HG02870 (cell line): ENCODE measurements around the gene ARHGEF10L.
"Not testable (repeated sequence)": the region's sequence is repeated elsewhere in the genome, so short reads cannot be mapped to it uniquely, and the experiment has no call there.

ENCODE experiments used
- ATAC-seq: cut with Tn5 transposase; IDR thresholded peaks from one replicate; pipeline ENCODE4 v1.9.1; 2021; ENCODE audit warnings: mild to moderate bottlenecking, moderate library complexity; ENCODE audit not compliant: unreplicated experiment

Gene ARHGEF10L

DNA sequence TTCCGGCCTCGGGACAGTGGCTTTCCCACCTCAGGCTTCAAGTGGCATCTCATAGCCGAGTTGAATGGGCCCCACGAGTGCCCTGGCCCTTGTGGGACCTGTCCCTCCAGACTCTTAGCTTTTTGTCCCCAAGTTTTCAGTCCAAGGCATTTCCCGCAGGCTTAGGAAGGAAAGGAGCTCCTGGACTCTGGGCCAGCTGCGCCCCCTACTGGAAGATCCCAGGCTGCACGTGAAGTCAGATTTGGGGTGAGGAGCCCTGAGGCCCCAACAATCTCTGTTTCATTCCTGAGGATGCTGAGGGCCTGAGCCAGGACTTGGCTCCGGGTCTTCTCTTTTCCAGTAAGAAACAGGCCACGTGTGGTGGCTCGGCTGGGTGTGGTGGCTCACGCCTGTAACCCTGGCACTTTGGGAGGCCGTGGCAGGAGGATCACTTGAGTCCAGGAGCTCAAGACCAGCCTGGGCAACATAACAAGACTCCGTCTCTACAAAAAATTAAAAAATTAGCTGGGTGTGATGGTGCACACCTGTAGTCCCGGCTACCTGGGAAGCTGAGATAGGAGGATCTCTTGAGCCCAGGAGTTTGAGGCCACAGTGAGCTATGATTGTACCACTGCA, 67.4 kb downstream of the ARHGEF10L start:
- ATAC-seq = no peak

DNA sequence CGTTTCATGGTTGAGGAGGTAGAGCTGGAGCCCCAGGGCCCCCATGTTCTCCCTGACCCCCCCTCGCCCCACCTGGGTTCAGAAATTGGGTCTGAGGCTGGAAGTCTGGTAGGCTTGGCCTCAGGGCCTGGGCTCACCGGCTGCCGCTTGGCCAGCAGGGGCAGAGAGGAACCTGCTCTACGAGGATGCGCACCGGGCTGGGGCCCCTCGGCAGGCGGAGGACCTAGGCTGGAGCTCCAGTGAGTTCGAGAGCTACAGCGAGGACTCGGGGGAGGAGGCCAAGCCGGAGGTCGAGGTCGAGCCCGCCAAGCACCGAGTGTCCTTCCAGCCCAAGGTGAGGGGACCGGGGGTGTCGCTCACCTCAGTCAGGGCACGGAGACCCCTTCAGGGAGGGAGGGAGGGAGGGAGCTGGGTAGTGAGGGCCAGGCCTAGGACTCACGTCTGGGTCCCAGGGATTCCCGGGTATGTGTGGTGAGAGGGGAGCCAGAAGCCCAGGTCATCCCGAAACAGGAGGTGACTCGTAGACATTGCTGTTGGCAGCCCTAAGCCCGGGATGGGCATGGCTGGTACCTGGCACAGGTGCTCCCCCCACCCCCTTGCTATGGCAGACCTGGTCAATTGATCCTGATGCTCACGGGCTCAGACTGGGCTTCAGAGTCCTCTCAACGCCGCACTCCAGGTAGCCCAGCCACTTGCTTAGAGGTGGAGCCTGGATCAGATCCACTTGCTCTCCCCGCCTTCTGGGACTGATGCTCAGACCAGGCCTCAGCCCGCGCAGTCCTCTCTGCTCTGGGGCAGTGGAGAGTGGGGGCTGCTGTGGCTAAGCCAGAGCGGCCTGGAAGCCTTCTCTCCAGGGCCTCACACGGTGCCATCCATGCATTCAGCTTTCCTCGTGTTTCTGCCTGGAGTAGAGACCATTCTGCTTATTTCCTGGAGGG, 68.4 kb downstream of the ARHGEF10L start:
- no peak for ATAC-seq

DNA sequence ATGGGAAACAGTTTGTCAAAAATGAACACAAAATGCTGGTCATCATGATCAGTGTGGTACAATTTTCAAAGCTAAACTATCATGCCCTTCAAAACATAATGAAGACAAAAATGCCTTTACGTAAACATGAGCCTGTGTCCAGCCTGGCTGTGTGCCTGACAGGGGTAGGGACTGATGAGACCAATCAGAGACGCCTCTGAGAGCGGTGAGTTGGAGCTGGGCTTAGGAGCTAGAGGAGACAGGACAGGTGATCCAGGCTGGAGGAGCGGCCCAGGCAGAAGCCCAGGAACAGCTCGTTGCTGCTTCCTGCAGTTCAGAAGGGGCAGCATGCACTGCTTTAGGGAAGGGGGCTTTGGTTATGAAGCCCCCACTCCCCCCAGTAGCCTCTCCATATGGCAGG, 70.0 kb downstream of the ARHGEF10L start:
- ATAC-seq = no peak

GRCh38 chr1:17610085-17610484, 70.6 kb downstream of the ARHGEF10L start:
- ATAC-seq = no peak

DNA sequence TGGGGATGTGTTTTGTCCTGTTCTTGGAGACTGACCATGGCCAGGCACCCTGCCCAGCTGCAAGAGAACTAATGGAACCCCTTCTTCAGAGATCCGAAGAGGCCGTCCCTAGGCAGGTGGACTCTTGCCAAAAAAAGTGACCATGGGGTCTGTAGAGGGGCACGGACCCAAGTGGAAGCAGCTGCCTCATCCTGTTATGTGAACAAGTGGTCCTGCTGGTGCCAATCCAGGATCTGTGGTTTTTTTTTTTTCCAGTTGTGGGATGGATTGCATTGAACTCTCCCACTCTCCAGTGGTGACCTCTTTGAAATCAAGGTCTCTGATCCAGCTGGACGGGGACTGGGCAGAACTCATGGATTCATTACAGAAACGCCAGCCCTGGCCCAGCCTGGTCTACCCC, 71.2 kb downstream of the ARHGEF10L start:
- no peak for ATAC-seq

DNA sequence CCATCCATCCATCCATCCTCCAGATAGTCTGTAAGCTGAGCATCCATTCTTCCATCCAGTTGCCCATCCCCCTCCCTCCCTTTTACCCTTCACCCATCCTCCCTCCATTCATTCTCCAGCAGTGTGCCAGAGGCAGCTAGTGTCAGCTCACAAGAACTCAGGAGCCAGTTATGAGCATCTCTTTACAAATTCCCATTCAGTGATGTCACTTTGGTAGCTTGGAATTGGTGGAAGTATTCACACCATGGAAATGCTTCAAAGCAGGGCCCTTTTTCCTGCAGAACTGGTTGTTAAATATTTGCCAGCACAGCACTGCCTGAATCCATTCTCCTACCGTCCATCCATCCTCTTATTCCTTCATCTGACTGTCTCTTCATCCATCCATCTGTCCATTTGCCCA, 72.5 kb downstream of the ARHGEF10L start:
- no peak for ATAC-seq

DNA sequence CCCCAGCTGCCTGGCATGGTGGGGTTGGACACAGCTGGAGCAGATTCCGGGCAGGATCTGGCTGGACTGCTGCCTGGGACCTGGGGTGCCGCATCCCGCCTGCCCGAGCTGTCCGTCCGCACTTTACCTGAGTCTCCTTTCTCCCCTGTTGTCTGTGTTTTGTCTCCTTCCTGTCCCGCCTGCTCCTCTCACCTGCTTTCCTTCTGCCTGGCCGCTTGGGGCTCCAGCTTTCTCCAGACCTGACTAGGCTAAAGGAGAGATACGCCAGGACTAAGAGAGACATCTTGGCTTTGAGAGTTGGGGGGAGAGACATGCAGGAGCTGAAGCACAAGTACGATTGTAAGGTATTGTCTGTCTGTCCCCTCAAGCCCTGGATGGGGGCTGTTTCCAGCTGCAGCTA, 73.3 kb downstream of the ARHGEF10L start:
- ATAC-seq = no peak

DNA sequence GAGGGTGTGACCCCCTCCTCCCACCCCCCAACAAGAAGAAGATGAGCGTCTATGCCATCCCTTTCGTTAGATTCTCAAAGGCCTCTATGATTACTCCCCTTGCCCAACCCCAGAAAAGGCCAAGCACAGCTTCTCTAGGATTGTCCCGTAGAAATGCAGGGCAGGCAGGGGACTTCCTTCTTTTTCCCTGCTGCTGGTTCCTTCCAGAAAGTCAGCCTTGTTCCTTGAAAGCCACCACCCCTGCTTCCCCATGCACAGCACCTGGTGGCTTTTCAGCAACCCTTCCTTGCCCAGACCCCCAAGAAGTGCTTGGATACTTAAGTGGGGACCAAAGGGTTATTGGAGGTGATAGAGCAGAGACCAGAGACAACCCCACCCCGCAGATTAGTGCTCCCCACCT, 75.1 kb downstream of the ARHGEF10L start:
- ATAC-seq = no peak

GRCh38 chr1:17615157-17615556, 75.7 kb downstream of the ARHGEF10L start:
- ATAC-seq = no peak

- no peak for ATAC-seq
These were observed 76.5 kb downstream of the ARHGEF10L start for GRCh38 chr1:17615959-17616358.

GRCh38 chr1:17616731-17617279, 77.3 kb downstream of the ARHGEF10L start:
- no peak for ATAC-seq

DNA sequence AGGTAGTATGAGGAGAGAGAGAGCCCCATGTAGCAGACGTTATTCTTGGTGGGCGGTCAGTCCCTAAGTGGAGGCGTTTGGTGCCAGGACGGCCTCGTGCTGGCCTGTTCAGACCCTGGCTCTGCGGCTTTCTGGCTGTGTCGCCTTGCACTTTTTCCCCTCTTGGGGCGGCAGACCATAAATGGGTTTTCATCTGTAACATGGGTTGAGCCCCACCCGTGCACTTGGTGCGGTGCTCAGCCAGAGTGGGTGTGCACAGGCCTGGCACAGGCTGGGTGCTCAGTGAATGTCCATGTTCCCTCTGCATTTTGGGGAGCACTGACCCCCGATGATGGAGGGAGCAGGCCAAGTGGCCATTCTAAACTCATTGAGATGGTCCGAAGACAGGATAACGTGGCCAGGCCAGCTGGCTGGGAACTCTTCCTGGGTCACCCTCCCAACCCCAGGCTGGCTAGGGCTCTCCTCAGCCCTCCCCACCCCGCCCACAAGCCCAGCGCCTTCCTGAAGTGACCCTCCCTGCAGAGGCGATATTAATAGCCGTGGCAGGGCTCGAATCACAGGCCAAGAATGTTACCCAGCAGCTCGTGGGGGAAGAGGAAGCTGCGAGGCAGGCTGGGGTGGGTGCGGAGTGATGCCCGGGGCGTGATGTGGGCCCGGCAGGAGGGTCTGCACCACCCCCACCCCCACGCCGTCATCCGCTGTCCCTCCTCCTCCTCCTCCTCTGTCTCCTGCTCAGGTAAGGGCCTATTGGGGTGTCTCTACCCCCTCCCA, 78.5 kb downstream of the ARHGEF10L start:
- ATAC-seq = no peak

GRCh38 chr1:17618558-17619247, 79.2 kb downstream of the ARHGEF10L start:
- no peak for ATAC-seq

- ATAC-seq = no peak
These were observed 81.0 kb downstream of the ARHGEF10L start for GRCh38 chr1:17620448-17620847.

DNA sequence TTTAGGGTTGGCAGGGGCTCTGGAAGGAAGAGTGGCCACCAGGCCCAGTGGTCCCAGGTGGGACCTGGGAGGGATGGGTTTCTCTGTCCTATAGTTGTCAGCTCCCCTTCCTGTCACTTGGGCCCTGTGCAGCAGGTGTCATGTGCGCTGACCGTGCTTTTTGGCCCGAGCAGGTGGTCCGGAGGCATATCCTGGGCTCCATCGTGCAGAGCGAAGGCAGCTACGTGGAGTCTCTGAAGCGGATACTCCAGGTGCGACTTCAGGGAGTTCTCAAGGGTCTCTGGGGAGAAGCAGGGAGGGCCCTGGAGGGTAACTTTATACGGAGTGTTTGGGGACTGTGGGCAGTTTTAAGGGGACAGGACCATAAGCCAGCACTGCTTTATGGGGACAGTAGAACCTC, 82.2 kb downstream of the ARHGEF10L start:
- no peak for ATAC-seq

DNA sequence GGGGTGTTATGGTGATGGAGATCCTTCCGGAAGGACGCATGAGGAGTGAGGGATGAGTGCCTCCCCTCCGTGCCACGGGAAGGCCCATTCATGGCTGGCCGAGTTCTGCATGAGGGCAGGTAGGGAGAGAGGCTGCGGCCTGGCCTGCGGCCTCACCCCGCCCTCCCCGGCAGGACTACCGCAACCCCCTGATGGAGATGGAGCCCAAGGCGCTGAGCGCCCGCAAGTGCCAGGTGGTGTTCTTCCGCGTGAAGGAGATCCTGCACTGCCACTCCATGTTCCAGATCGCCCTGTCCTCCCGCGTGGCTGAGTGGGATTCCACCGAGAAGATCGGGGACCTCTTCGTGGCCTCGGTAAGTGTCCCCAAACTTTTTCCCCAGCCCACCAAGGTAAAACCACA, 83.3 kb downstream of the ARHGEF10L start:
- no peak for ATAC-seq

DNA sequence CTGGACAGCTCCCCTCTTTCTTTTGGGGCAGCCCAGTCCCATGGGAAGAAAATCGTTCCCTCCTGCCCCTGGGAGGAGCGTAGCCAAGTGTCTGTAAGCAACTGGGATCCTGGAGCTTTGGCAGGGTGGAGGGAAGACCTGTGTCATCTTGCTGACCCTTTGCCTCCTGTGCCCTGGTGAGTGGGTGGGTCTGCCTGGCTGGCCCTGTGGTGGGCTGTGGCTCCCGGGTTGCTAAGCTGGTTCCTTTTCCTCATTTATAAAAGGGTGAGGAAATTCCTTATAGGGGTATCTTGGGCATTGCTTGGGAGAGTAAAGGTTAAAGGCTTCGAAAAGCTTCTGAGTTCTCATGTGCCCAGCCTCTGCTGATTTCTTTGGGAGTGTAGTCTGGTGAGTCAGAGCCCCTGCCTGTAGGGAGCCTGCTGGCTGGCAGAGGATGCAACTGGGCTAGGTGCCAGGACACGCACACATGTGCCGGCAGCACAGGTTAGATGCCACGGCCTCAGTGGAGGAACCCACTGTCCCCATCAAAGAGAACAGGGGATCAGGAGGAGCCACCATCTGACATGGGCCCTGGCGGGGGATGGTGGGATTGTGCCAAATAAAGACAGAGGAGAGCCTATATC, 85.2 kb downstream of the ARHGEF10L start:
- ATAC-seq = no peak

- no peak for ATAC-seq
These were observed 87.9 kb downstream of the ARHGEF10L start for GRCh38 chr1:17627239-17628052.

DNA sequence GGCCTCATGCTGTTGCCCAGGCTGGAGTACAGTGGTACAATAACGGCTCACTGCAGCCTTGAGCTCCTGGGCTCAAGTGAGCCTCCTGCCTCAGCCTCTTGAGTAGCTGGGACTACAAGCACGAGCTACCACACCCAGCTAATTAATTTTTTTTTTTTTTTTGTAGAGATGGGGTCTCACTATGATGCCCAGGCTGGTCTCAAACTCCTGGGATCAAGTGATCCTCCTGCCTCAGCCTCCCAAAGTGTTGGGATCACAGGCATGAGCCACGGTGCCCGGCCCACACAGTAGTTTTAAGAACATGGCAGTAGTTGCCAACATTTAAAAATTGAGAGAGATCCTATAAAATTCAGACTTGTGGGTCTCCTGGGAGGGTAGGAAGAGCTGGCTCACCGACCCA, 89.5 kb downstream of the ARHGEF10L start:
- not testable (repeated sequence) for ATAC-seq
